DMS114 treated with DMSO at 0.1 percent for 48 hours (cell line): ENCODE measurements around the gene PANX2.
A peak's percentile ranks its signal among the peaks of the same experiment; 100 is the strongest.

Experiments used
- DNase-seq: peaks from one replicate; lab custom pipeline; 2025; ENCODE audit not compliant: unreplicated experiment; lab: John Stamatoyannopoulos, UW

The PANX2 gene

GRCh38 chr22:50182176-50183081 lies 11.9 kb downstream of the PANX2 start:
- DNase-seq, result no peak

GRCh38 chr22:50183141-50183971 lies 12.8 kb downstream of the PANX2 start:
- DNase-seq, result no peak

- no peak for DNase-seq
These were observed 13.7 kb downstream of the PANX2 start for GRCh38 chr22:50184004-50184901.

- no peak for DNase-seq
These were observed 14.4 kb downstream of the PANX2 start for GRCh38 chr22:50184902-50185374.

GRCh38 chr22:50185375-50186087 lies 15.0 kb downstream of the PANX2 start, which contains the start of gene TRABD:
Gene TRABD (plus strand): TSS chr22:50185913. CDS start chr22:50193061, 7,148 bp downstream.
- peak; percentile 44 for DNase-seq

- DNase-seq, result no peak
These were observed 15.7 kb downstream of the PANX2 start for GRCh38 chr22:50186181-50186714.

GRCh38 chr22:50186761-50187523 lies 16.4 kb downstream of the PANX2 start:
- DNase-seq, result no peak

- no peak for DNase-seq
These were observed 17.8 kb downstream of the PANX2 start for GRCh38 chr22:50188356-50188755.

- no peak for DNase-seq
These were observed 18.8 kb downstream of the PANX2 start for GRCh38 chr22:50189184-50189848.

- no peak for DNase-seq
These were observed 19.3 kb downstream of the PANX2 start for GRCh38 chr22:50189849-50190181.

GRCh38 chr22:50190182-50190940 lies 19.8 kb downstream of the PANX2 start:
- DNase-seq, result no peak

GRCh38 chr22:50190941-50191741 lies 20.6 kb downstream of the PANX2 start:
- no peak for DNase-seq

GRCh38 chr22:50192436-50193204 lies 22.1 kb downstream of the PANX2 start:
- no peak for DNase-seq

GRCh38 chr22:50193621-50194020 lies 23.1 kb downstream of the PANX2 start:
- DNase-seq, result no peak

- no peak for DNase-seq
These were observed 23.7 kb downstream of the PANX2 start for GRCh38 chr22:50194037-50194805.

GRCh38 chr22:50196256-50196655 lies 25.7 kb downstream of the PANX2 start:
- no peak for DNase-seq
